Activated CD8-positive, alpha-beta T cell treated with anti-CD3 and anti-CD28 coated beads for 36 hours (primary cell): ENCODE results near the gene LUZP1. TPM values are rescaled to one million over a fixed set of nuclear protein-coding genes. Genes with fewer than 3 reads are reported as not detected.

Source experiments
- ATAC-seq: fragments of 200-7000 bp; cut with Tn5 transposase; one replicate; pipeline ENCODE4 v1.10.0; 2021; ENCODE audit warnings: mild to moderate bottlenecking, moderate library complexity
- CTCF ChIA-PET: fragments of 350-600 bp; sonication (Branson Sonifier 250); formaldehyde crosslinking; loops from one replicate; lab custom pipeline; 2021; ENCODE audit warnings: antibody characterized with exemption; lab: Charles Lee
- POLR2A ChIA-PET: fragments of 350-600 bp; sonication (Branson Sonifier 250); formaldehyde crosslinking; loops from one replicate; lab custom pipeline; 2021; ENCODE audit warnings: antibody characterized with exemption; lab: Charles Lee
- DNase-seq: peaks from one replicate; pipeline ENCODE4 v3.0.0-alpha.2; 2020
- H3K27ac Mint-ChIP-seq: one replicate; pipeline ENCODE4 v1.8.0; 2021; ENCODE audit warnings: mild to moderate bottlenecking, mixed read lengths
- H3K27me3 Mint-ChIP-seq: one replicate; pipeline ENCODE4 v1.8.0; 2021; ENCODE audit warnings: mixed read lengths
- H3K36me3 Mint-ChIP-seq: one replicate; pipeline ENCODE4 v1.8.0; 2021; ENCODE audit warnings: low read depth, mixed read lengths
- H3K4me1 Mint-ChIP-seq: one replicate; pipeline ENCODE4 v1.8.0; 2021; ENCODE audit warnings: low read depth, mixed read lengths
- H3K4me3 Mint-ChIP-seq: one replicate; pipeline ENCODE4 v1.8.0; 2021; ENCODE audit warnings: mild to moderate bottlenecking, moderate library complexity, mixed read lengths
- H3K9me3 Mint-ChIP-seq: one replicate; pipeline ENCODE4 v1.8.0; 2021; ENCODE audit warnings: mixed read lengths
- CTCF ChIP-seq: fragments of 200-600 bp; IDR thresholded peaks from one replicate; pipeline ENCODE4 v1.8.0; 2022; ENCODE audit warnings: antibody characterized with exemption, mild to moderate bottlenecking
- intact Hi-C: fragments of 100-400 bp; cut with micrococcal nuclease; formaldehyde crosslinking; loops from one replicate; pipeline ENCODE4 v1.10.0; 2022
- total RNA-seq, 2 experiments: library from RNA; stranded (reverse); gene quantifications; one replicate each; pipeline ENCODE4 v1.2.3, GENCODE V29; 2021

The LUZP1 gene
- total RNA-seq, 2 experiments from 2014 or later = 14.9 to 16.0 TPM

- DNase-seq (no peak), ATAC-seq (no peak)
- intact Hi-C loops = no loop called here
- TF ChIP-seq CTCF = no peak
- H3K36me3 Mint-ChIP-seq = peaks cover 20% of the 10 kb centered on the region
- no peaks in the 10 kb centered on the region for H3K27me3 Mint-ChIP-seq
- no peak overlapping the region for H3K4me3 Mint-ChIP-seq
- no peak overlapping the region for H3K27ac Mint-ChIP-seq
- POLR2A ChIA-PET = no interaction called here
- CTCF ChIA-PET = no interaction called here
- peaks cover 10% of the 10 kb centered on the region for H3K4me1 Mint-ChIP-seq
- no peaks in the 10 kb centered on the region for H3K9me3 Mint-ChIP-seq
Observed at GRCh38 chr1:23065385-23065784, 103.3 kb downstream of the LUZP1 start.

GRCh38 chr1:23062271-23062670 is 106.4 kb downstream of the LUZP1 start:
- CTCF ChIA-PET = interaction anchor here (0.9 to 1.5 kb wide), 2 partner anchors 25 to 122 kb away, joined by 3 to 8 read pairs; no protein-coding TSS in a partner anchor
- Mint-ChIP-seq H3K27me3 (no peaks in the 10 kb centered on the region), H3K4me1 (peaks cover 5% of the 10 kb centered on the region), H3K27ac (no peak overlapping the region), H3K9me3 (no peaks in the 10 kb centered on the region), H3K4me3 (no peak overlapping the region), H3K36me3 (peaks cover 33% of the 10 kb centered on the region)
- DNase-seq (no peak), ATAC-seq (no peak)
- intact Hi-C loops = no loop called here
- POLR2A ChIA-PET = no interaction called here
- TF ChIP-seq CTCF = no peak

GRCh38 chr1:23057301-23057700 is 111.4 kb downstream of the LUZP1 start:
- H3K27me3 Mint-ChIP-seq = no peaks in the 10 kb centered on the region
- CTCF ChIA-PET = interaction anchor here (1.2 to 1.8 kb wide), 2 partner anchors 10 to 127 kb away, joined by 4 to 5 read pairs; no protein-coding TSS in a partner anchor
- H3K9me3 Mint-ChIP-seq = no peaks in the 10 kb centered on the region
- no peak for TF ChIP-seq CTCF
- H3K4me3 Mint-ChIP-seq = no peak overlapping the region
- intact Hi-C loops = no loop called here
- H3K27ac Mint-ChIP-seq = no peak overlapping the region
- no peak for DNase-seq
- POLR2A ChIA-PET = no interaction called here
- peaks cover 40% of the 10 kb centered on the region for H3K36me3 Mint-ChIP-seq
- H3K4me1 Mint-ChIP-seq = peaks cover 6% of the 10 kb centered on the region
- no peak for ATAC-seq

GRCh38 chr1:23051290-23051909 is 117.3 kb downstream of the LUZP1 start:
- CTCF ChIA-PET = interaction anchor here (1.4 kb wide), 1 partner anchor 22 kb away, joined by 3 read pairs; no protein-coding TSS in a partner anchor
- TF ChIP-seq CTCF = no peak
- POLR2A ChIA-PET = no interaction called here
- H3K4me1 Mint-ChIP-seq = peaks cover 7% of the 10 kb centered on the region
- intact Hi-C loops = no loop called here
- ATAC-seq (no peak), DNase-seq (no peak)
- no peak overlapping the region for H3K27ac Mint-ChIP-seq
- H3K4me3 Mint-ChIP-seq = no peak overlapping the region
- H3K9me3 Mint-ChIP-seq = no peaks in the 10 kb centered on the region
- no peaks in the 10 kb centered on the region for H3K27me3 Mint-ChIP-seq
- H3K36me3 Mint-ChIP-seq = peaks cover 18% of the 10 kb centered on the region

- ATAC-seq (no peak), DNase-seq (no peak)
- ChIA-PET POLR2A (interaction anchor here (0.8 kb wide), 1 partner anchor 279 kb away, joined by 3 read pairs; no protein-coding TSS in a partner anchor), CTCF (interaction anchor here (1.6 kb wide), 1 partner anchor 86 kb away, joined by 4 read pairs; no protein-coding TSS in a partner anchor)
- H3K9me3 Mint-ChIP-seq = no peaks in the 10 kb centered on the region
- no peak overlapping the region for H3K27ac Mint-ChIP-seq
- peaks cover 18% of the 10 kb centered on the region for H3K4me1 Mint-ChIP-seq
- intact Hi-C loops = no loop called here
- H3K27me3 Mint-ChIP-seq = no peaks in the 10 kb centered on the region
- no peak for TF ChIP-seq CTCF
- H3K36me3 Mint-ChIP-seq = peaks cover 20% of the 10 kb centered on the region
- H3K4me3 Mint-ChIP-seq = no peak overlapping the region
Observed at GRCh38 chr1:23050201-23050600, 118.5 kb downstream of the LUZP1 start.
